SK-N-SH (cell line): ENCODE measurements around the gene ATF3. TPM values are rescaled to one million over a fixed set of nuclear protein-coding genes. Genes with fewer than 3 reads are reported as not detected.

Source experiments
- CTCF ChIA-PET: fragments of 300-600, 350-600 bp; formaldehyde crosslinking; extraction: SDS; loops from one replicate; lab custom pipeline; 2021; lab: Yijun Ruan, JAX
- POLR2A ChIA-PET: fragments of 350-600 bp; sonication (Branson Sonifier 250); formaldehyde crosslinking; extraction: SDS; loops from one replicate; lab custom pipeline; 2020; ENCODE audit warnings: antibody characterized with exemption, inconsistent platforms; lab: Yijun Ruan, JAX
- DNase-seq: peaks from one replicate; pipeline ENCODE4 v3.0.0; 2012
- H2AFZ ChIP-seq: fragments of 200-600 bp; sonication (generic); 2 replicates; pipeline ENCODE4 v1.8.1; 2016; ENCODE audit warnings: antibody characterized with exemption, mild to moderate bottlenecking, low read depth
- H3F3A ChIP-seq: fragments of 200-600 bp; sonication (generic); replicated peaks from 2 replicates; pipeline ENCODE3; 2016; ENCODE audit warnings: antibody characterized with exemption, mild to moderate bottlenecking; ENCODE audit not compliant: insufficient read depth
- H3K27ac ChIP-seq, 2 experiments: fragments of 200-500 bp in 1 of 2; fragments of 200-600 bp in 1 of 2; sonication (Bioruptor generic) in 1 of 2; sonication (generic), shearing (Covaris generic) in 1 of 2; 2 replicates each; pipeline versions ENCODE4 v1.5.1 to v1.6.1; 2014 to 2016; ENCODE audit warnings: low read depth in 2 of 2, inconsistent platforms in 1 of 2, low read length in 1 of 2, mild to moderate bottlenecking in 1 of 2, mixed read lengths in 1 of 2
- H3K27me3 ChIP-seq: fragments of 200-600 bp; sonication (generic), shearing (Covaris generic); 2 replicates; pipeline ENCODE4 v1.6.1; 2016; ENCODE audit warnings: mixed run types; ENCODE audit not compliant: insufficient read depth
- H3K36me3 ChIP-seq, 2 experiments: fragments of 200-500 bp in 1 of 2; fragments of 200-600 bp in 1 of 2; sonication (Bioruptor generic) in 1 of 2; sonication (generic) in 1 of 2; replicated peaks in 1 of 2; 2 replicates each; pipeline versions ENCODE3 to v1.5.1; 2014 to 2016; ENCODE audit warnings: low read length in 1 of 2, mild to moderate bottlenecking in 1 of 2; ENCODE audit not compliant: insufficient read depth in 2 of 2, control insufficient read depth in 1 of 2
- H3K4me1 ChIP-seq, 2 experiments: fragments of 200-500 bp in 1 of 2; fragments of 200-600 bp in 1 of 2; sonication (Bioruptor generic) in 1 of 2; sonication (generic), shearing (Covaris generic) in 1 of 2; 2 replicates each; pipeline versions ENCODE4 v1.5.1 to v1.6.1; 2014 to 2016; ENCODE audit warnings: low read depth in 1 of 2, low read length in 1 of 2, mixed run types in 1 of 2; ENCODE audit not compliant: insufficient read depth in 2 of 2, control insufficient read depth in 1 of 2
- H3K4me2 ChIP-seq: fragments of 200-600 bp; sonication (generic), shearing (Covaris generic); 2 replicates; pipeline ENCODE4 v1.6.1; 2017; ENCODE audit warnings: mixed run types
- H3K4me3 ChIP-seq, 2 experiments: fragments of 200-500 bp in 1 of 2; fragments of 200-600 bp in 1 of 2; sonication (Bioruptor generic) in 1 of 2; sonication (generic), shearing (Covaris generic) in 1 of 2; 2 replicates each; pipeline versions ENCODE4 v1.5.1 to v1.8.1; 2014 to 2016; ENCODE audit warnings: low read depth in 2 of 2, inconsistent platforms in 1 of 2, low read length in 1 of 2, mild to moderate bottlenecking in 1 of 2, mixed read lengths in 1 of 2, moderate library complexity in 1 of 2
- H3K79me2 ChIP-seq: fragments of 200-600 bp; sonication (generic); 2 replicates; pipeline ENCODE4 v1.8.1; 2017; ENCODE audit warnings: mild to moderate bottlenecking; ENCODE audit not compliant: insufficient read depth
- H3K9ac ChIP-seq: fragments of 200-600 bp; sonication (generic); 2 replicates; pipeline ENCODE4 v1.6.1; 2017; ENCODE audit warnings: mixed run types
- H3K9me2 ChIP-seq: fragments of 200-600 bp; sonication (generic); 2 replicates; pipeline ENCODE4 v1.6.1; 2017; ENCODE audit warnings: mixed run types
- H3K9me3 ChIP-seq: fragments of 200-600 bp; sonication (generic); 2 replicates; pipeline ENCODE4 v1.6.1; 2017; ENCODE audit warnings: mixed run types, mild to moderate bottlenecking, moderate library complexity
- H4K20me1 ChIP-seq: fragments of 200-600 bp; sonication (generic); 2 replicates; pipeline ENCODE4 v1.6.1; 2017; ENCODE audit warnings: mild to moderate bottlenecking, mixed run types; ENCODE audit not compliant: insufficient read depth
- CHD2 ChIP-seq: fragments of 150-350 bp; IDR thresholded peaks from 2 replicates; pipeline ENCODE4 v1.6.1; 2018; ENCODE audit warnings: low read length; ENCODE audit not compliant: partially characterized antibody
- FOXM1 ChIP-seq: IDR thresholded peaks from 2 replicates; pipeline ENCODE4 v1.4.0; 2012; ENCODE audit warnings: low read depth, mild to moderate bottlenecking
- GABPA ChIP-seq: IDR thresholded peaks from 2 replicates; pipeline ENCODE4 v1.4.0; 2012; ENCODE audit warnings: low read depth, mild to moderate bottlenecking
- IRF3 ChIP-seq: fragments of 150-350 bp; IDR thresholded peaks from 2 replicates; pipeline ENCODE4 v1.6.1; 2016; ENCODE audit warnings: mild to moderate bottlenecking, low read depth, low read length
- MEF2A ChIP-seq: IDR thresholded peaks from 2 replicates; pipeline ENCODE4 v1.4.0; 2012; ENCODE audit warnings: low read depth, borderline replicate concordance
- MXI1 ChIP-seq: IDR thresholded peaks from 2 replicates; pipeline ENCODE4 v1.6.1; 2012; ENCODE audit warnings: mild to moderate bottlenecking, low read depth, low read length, improper control_type of control experiment
- NFIC ChIP-seq: IDR thresholded peaks from 2 replicates; pipeline ENCODE4 v1.4.0; 2012; ENCODE audit warnings: borderline replicate concordance
- RAD21 ChIP-seq: IDR thresholded peaks from 2 replicates; pipeline ENCODE4 v1.6.1; 2012; ENCODE audit warnings: mild to moderate bottlenecking, low read length
- SIN3A ChIP-seq: IDR thresholded peaks from 2 replicates; pipeline ENCODE4 v1.6.1; 2012; ENCODE audit warnings: low read depth, mild to moderate bottlenecking, low read length, moderate library complexity, borderline replicate concordance
- TAF1 ChIP-seq: IDR thresholded peaks from 2 replicates; pipeline ENCODE4 v1.6.1; 2012; ENCODE audit warnings: low read depth, mild to moderate bottlenecking, low read length, moderate library complexity, borderline replicate concordance
- WGBS: methylation state at CpG from one replicate; pipeline ENCODE4 v1.1.6; 2017; ENCODE audit warnings: low lambda C conversion rate; 5-methylcytosine and 5-hydroxymethylcytosine counted together
- polyA plus RNA-seq, 3 experiments: library from polyadenylated mRNA; depleted of rRNA; stranded (reverse); fragments of >200 nt; gene quantifications; 2 replicates each; pipeline ENCODE4 v1.2.3, GENCODE V29; 2012
- TF ChIP-seq, protein P1 (sequence below): IDR thresholded peaks from 2 replicates; pipeline ENCODE4 v1.4.0; 2012; ENCODE audit warnings: low read depth

Gene ATF3
- polyA plus RNA-seq, 1 of the 3 experiments (the other 2 are of a cell fraction), result 29.7 TPM

- 56% methylated on average over 6 of the region's 6 CpGs for WGBS
- H3K9ac ChIP-seq, result no peak overlapping the region
- H3K36me3 ChIP-seq, result no peaks in the 10 kb centered on the region
- H3K4me3 ChIP-seq, result no peak overlapping the region
- no peak overlapping the region for H3K27ac ChIP-seq
- no peaks in the 10 kb centered on the region for H3K9me2 ChIP-seq
- TF ChIP-seq MXI1 (no peak), CHD2 (no peak), FOXM1 (no peak), TAF1 (no peak), SIN3A (no peak)
- TF ChIP-seq, all 33 proteins: peak for 0
- H3K9me3 ChIP-seq, result no peaks in the 10 kb centered on the region
- no peak overlapping the region for H3K4me2 ChIP-seq
- H3K79me2 ChIP-seq, result no peaks in the 10 kb centered on the region
- H3F3A ChIP-seq, result no peaks in the 10 kb centered on the region
- peaks cover 31% of the 10 kb centered on the region; the same call in 1 of the 2 replicates for H3K27me3 ChIP-seq
- CTCF ChIA-PET, result no interaction called here
- no peaks in the 10 kb centered on the region for H4K20me1 ChIP-seq
- POLR2A ChIA-PET, result interaction anchor here (1.5 kb wide), 1 partner anchor 37 kb away, joined by 3 read pairs; the partner anchor contains the start of gene ATF3
- DNase-seq, result no peak
- no peaks in the 10 kb centered on the region for H3K4me1 ChIP-seq
- H2AFZ ChIP-seq, result no peak overlapping the region
Measured at GRCh38 chr1:212644866-212645545, 36.4 kb downstream of the ATF3 start.

- Histone ChIP-seq H3K27me3 (peaks cover 24% of the 10 kb centered on the region; the same call in 1 of the 2 replicates), H3K9ac (no peak overlapping the region), H3K79me2 (no peaks in the 10 kb centered on the region), H3K4me1 (peaks cover 0 to 3% of the 10 kb centered on the region in 2 experiments; a peak in 1 of 4 replicates), H2AFZ (no peak overlapping the region), H3K36me3 (no peaks in the 10 kb centered on the region), H3K9me3 (no peaks in the 10 kb centered on the region), H3K9me2 (no peaks in the 10 kb centered on the region), H3K27ac (no peak overlapping the region), H3K4me2 (no peak overlapping the region), H4K20me1 (no peaks in the 10 kb centered on the region), H3F3A (no peaks in the 10 kb centered on the region), H3K4me3 (no peak overlapping the region)
- WGBS, result 62% methylated on average over 13 of the region's 13 CpGs
- DNase-seq, result no peak
- TF ChIP-seq NFIC (no peak), GABPA (no peak), RAD21 (no peak), IRF3 (no peak), MEF2A (no peak)
- TF ChIP-seq, protein P1, sequence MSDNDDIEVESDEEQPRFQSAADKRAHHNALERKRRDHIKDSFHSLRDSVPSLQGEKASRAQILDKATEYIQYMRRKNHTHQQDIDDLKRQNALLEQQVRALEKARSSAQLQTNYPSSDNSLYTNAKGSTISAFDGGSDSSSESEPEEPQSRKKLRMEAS, result no peak
- CTCF ChIA-PET, result no interaction called here
- POLR2A ChIA-PET, result no interaction called here
Measured at GRCh38 chr1:212645546-212646543, 37.3 kb downstream of the ATF3 start.
